HEK293 (cell line): Measurements from ENCODE around the gene TMEM184B.

Source experiments
- CTCF ChIP-seq: fragments of 450-650 bp; formaldehyde crosslinking; IDR thresholded peaks from 2 replicates; pipeline ENCODE4 v1.5.1; 2016; ENCODE audit warnings: missing biosample characterization, missing genetic modification characterization
- ZNF48 ChIP-seq: fragments of 450-650 bp; formaldehyde crosslinking; IDR thresholded peaks from 2 replicates; pipeline ENCODE4 v1.5.1; 2016; ENCODE audit warnings: missing biosample characterization, missing genetic modification characterization
- ZNF704 ChIP-seq: fragments of 450-650 bp; formaldehyde crosslinking; IDR thresholded peaks from 2 replicates; pipeline ENCODE4 v1.5.1; 2016; ENCODE audit warnings: missing biosample characterization, missing genetic modification characterization

DNA sequence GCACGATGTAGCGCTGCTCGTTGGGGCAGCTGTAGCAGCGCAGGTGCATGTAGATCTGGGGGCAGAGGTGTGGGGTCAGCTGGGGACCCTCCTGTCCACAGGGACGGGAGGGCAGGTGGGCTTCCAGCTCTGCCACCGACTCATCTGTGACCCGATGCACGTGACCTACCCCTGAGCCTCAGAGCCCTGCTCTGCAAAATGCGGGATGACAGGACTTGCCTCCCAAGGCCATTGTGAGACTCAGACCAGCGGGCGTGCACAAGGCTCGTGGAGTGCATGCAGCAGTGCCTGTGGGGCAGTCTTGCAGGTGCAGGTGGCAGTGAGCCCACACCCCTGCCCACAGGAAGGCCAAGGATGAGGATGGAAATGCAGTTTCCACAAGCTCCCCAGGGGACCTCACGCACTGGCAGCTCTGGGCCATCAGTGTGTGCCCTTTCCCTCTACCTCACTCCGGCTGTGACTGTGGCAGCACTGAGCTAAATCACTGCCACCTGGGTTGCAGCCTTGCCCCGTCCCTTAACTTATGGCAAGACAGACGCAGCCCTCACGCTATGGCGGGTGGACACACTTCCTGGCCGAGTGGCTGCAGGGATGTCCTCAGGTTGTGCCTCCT, 26.7 kb downstream of the TMEM184B start:
- TF ChIP-seq CTCF (tag by site-specific recombination) (no peak), ZNF48 (tag by site-specific recombination) (no peak), ZNF704 (tag by site-specific recombination) (no peak)
